RWPE2 (cell line): ENCODE measurements around the gene USP6NL.

Source experiments
- ATAC-seq: fragments of 200-7000 bp; cut with Tn5 transposase; 3 replicates; pipeline ENCODE4 v1.9.1; 2021; ENCODE audit warnings: low read depth
- DNase-seq: peaks from one replicate; pipeline ENCODE4 v3.0.0-alpha.2; 2020; ENCODE audit warnings: low spot score
- H3K27ac ChIP-seq: fragments of 450-650 bp; 2 replicates; pipeline ENCODE4 v1.5.1; 2017; ENCODE audit warnings: mild to moderate bottlenecking; ENCODE audit not compliant: poor library complexity, severe bottlenecking
- H3K27me3 ChIP-seq: fragments of 250-450 bp; sonication (Bioruptor Pico); 2 replicates; pipeline ENCODE4 v1.5.1; 2021; ENCODE audit warnings: mild to moderate bottlenecking, moderate library complexity; ENCODE audit not compliant: insufficient read depth, poor library complexity, severe bottlenecking
- H3K36me3 ChIP-seq: fragments of 250-450 bp; sonication (Bioruptor Pico); 2 replicates; pipeline ENCODE4 v1.5.1; 2020; ENCODE audit warnings: low read depth, mild to moderate bottlenecking, moderate library complexity
- H3K4me1 ChIP-seq: fragments of 250-450 bp; sonication (Bioruptor Pico); 2 replicates; pipeline ENCODE4 v1.5.1; 2021; ENCODE audit warnings: mild to moderate bottlenecking, moderate library complexity; ENCODE audit not compliant: insufficient read depth, poor library complexity, severe bottlenecking
- H3K4me3 ChIP-seq: fragments of 250-450 bp; sonication (Bioruptor Pico); 2 replicates; pipeline ENCODE4 v1.5.1; 2021; ENCODE audit warnings: mild to moderate bottlenecking, moderate library complexity; ENCODE audit not compliant: severe bottlenecking
- H3K9me3 ChIP-seq: fragments of 250-450 bp; sonication (Bioruptor Pico); 2 replicates; pipeline ENCODE4 v1.5.1; 2021; ENCODE audit warnings: mild to moderate bottlenecking, moderate library complexity; ENCODE audit not compliant: severe bottlenecking
- CTCF ChIP-seq: fragments of 450-650 bp; IDR thresholded peaks from one replicate; pipeline ENCODE4 v1.5.1; 2017; ENCODE audit warnings: mild to moderate bottlenecking, moderate library complexity; ENCODE audit not compliant: poor library complexity, severe bottlenecking

USP6NL gene

GRCh38 chr10:11404901-11405300 is 206.5 kb downstream of the USP6NL start:
- H3K4me3 ChIP-seq, result no peak overlapping the region
- DNase-seq, result no peak
- no peaks in the 10 kb centered on the region for H3K4me1 ChIP-seq
- H3K27me3 ChIP-seq, result no peaks in the 10 kb centered on the region
- no peak overlapping the region for H3K27ac ChIP-seq
- no peaks in the 10 kb centered on the region for H3K36me3 ChIP-seq
- no peak for TF ChIP-seq CTCF
- no peak for ATAC-seq
- H3K9me3 ChIP-seq, result no peaks in the 10 kb centered on the region
